Suprapubic skin (tissue), 4 donors: ENCODE results near the gene ANXA10.

Experiments
- EP300 ChIP-seq: sonication (generic); formaldehyde crosslinking; IDR thresholded peaks from one replicate; pipeline ENCODE4 v1.6.1; 2017; ENCODE audit warnings: antibody characterized with exemption
- POLR2AphosphoS5 ChIP-seq, 3 donors: sonication (generic); formaldehyde crosslinking; IDR thresholded peaks; one replicate each; pipeline ENCODE4 v1.6.1; 2017; ENCODE audit warnings: antibody characterized with exemption in 3 of 3
- TF ChIP-seq, protein P1 (sequence below), 2 donors: fragments of 200-600 bp in 1 of 2; fragments of 450-650 bp in 1 of 2; sonication (generic) in 1 of 2; IDR thresholded peaks; one replicate each; pipeline ENCODE4 v1.5.1; 2016 to 2019; ENCODE audit warnings: antibody characterized with exemption in 2 of 2, mild to moderate bottlenecking in 1 of 2, moderate library complexity in 1 of 2

DNA sequence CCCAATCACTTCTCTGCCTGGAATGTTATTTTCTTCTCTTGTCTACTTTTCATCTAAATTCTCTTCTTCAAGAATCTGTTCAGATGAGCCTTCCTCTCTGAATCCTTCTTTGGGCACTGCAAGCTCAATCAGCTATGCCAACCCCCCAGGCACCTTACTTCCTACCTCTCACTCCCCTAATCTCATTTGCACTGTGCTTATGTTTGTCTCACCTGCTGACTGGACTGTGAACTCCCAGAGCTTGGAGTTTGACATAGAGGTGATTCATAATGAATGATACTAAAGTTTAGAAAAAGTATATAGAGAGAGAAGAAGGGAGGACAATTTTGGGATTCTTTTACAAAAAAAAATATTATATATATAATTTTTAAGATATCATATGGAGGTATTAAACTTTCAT is 36.3 kb downstream of the ANXA10 start:
- TF ChIP-seq, protein P1, sequence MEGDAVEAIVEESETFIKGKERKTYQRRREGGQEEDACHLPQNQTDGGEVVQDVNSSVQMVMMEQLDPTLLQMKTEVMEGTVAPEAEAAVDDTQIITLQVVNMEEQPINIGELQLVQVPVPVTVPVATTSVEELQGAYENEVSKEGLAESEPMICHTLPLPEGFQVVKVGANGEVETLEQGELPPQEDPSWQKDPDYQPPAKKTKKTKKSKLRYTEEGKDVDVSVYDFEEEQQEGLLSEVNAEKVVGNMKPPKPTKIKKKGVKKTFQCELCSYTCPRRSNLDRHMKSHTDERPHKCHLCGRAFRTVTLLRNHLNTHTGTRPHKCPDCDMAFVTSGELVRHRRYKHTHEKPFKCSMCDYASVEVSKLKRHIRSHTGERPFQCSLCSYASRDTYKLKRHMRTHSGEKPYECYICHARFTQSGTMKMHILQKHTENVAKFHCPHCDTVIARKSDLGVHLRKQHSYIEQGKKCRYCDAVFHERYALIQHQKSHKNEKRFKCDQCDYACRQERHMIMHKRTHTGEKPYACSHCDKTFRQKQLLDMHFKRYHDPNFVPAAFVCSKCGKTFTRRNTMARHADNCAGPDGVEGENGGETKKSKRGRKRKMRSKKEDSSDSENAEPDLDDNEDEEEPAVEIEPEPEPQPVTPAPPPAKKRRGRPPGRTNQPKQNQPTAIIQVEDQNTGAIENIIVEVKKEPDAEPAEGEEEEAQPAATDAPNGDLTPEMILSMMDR (IDR thresholded peaks at IDR 0.05) = no peak
- no peak for TF ChIP-seq EP300
- TF ChIP-seq POLR2AphosphoS5 (IDR thresholded peaks at IDR 0.05) = no peak
